ENCODE data around the gene AKT1.
A peak's percentile ranks its signal among the peaks of the same experiment; 100 is the strongest.

AKT1 gene

GRCh38 chr14:104747876-104748275 lies 47.7 kb downstream of the AKT1 start:
- TF ChIP-seq CTCF (IDR thresholded peaks at IDR 0.05; ENCODE audit: low read depth, low read length), result no peak
- no peak overlapping the region for H3K4me3 ChIP-seq (replicated peaks in 1 of 2; ENCODE audit: low read depth in 2 of 2, low read length in 2 of 2)
- no peak for DNase-seq (ENCODE audit: low read depth in 2 of 2)

GRCh38 chr14:104746934-104747481 lies 48.5 kb downstream of the AKT1 start:
- H3K4me3 ChIP-seq (replicated peaks in 1 of 2; ENCODE audit: low read depth in 2 of 2, low read length in 2 of 2), result no peak overlapping the region
- TF ChIP-seq CTCF (IDR thresholded peaks at IDR 0.05; ENCODE audit: low read depth, low read length), result no peak
- DNase-seq (ENCODE audit: low read depth in 2 of 2), result peak in 1 of 2 donors; percentile 49

- no peak for DNase-seq (ENCODE audit: low read depth in 2 of 2)
- no peak for TF ChIP-seq CTCF (IDR thresholded peaks at IDR 0.05; ENCODE audit: low read depth, low read length)
- H3K4me3 ChIP-seq (replicated peaks in 1 of 2; ENCODE audit: low read depth in 2 of 2, low read length in 2 of 2), result no peak overlapping the region
Measured at GRCh38 chr14:104746071-104746545, 49.4 kb downstream of the AKT1 start.

- TF ChIP-seq CTCF (IDR thresholded peaks at IDR 0.05; ENCODE audit: low read depth, low read length), result no peak
- DNase-seq (ENCODE audit: low read depth in 2 of 2), result no peak
- no peak overlapping the region for H3K4me3 ChIP-seq (replicated peaks in 1 of 2; ENCODE audit: low read depth in 2 of 2, low read length in 2 of 2)
Measured at GRCh38 chr14:104745431-104745830, 50.1 kb downstream of the AKT1 start.

GRCh38 chr14:104744484-104744883 lies 51.1 kb downstream of the AKT1 start:
- no peak for TF ChIP-seq CTCF (IDR thresholded peaks at IDR 0.05; ENCODE audit: low read depth, low read length)
- DNase-seq (ENCODE audit: low read depth in 2 of 2), result no peak
- no peak overlapping the region for H3K4me3 ChIP-seq (replicated peaks in 1 of 2; ENCODE audit: low read depth in 2 of 2, low read length in 2 of 2)

- no peak overlapping the region for H3K4me3 ChIP-seq (replicated peaks in 1 of 2; ENCODE audit: low read depth in 2 of 2, low read length in 2 of 2)
- no peak for TF ChIP-seq CTCF (IDR thresholded peaks at IDR 0.05; ENCODE audit: low read depth, low read length)
- DNase-seq (ENCODE audit: low read depth in 2 of 2), result no peak
Measured at GRCh38 chr14:104743461-104744380, 51.8 kb downstream of the AKT1 start.

Data from cardiac fibroblast (primary cell).